Endothelial cell of umbilical vein (primary cell): ENCODE results near the gene HTR3E. TPM values are rescaled to one million over a fixed set of nuclear protein-coding genes. Genes with fewer than 3 reads are reported as not detected.

Experiments used
- BruUV-seq: library from RNA; stranded (reverse); fragments of 400-500 nt; replicated peaks from 2 replicates; lab custom pipeline; 2021; lab: Mats Ljungman, UMichigan
- CTCF ChIA-PET: fragments of 300-600, 350-600 bp; sonication (Branson Sonifier 250); formaldehyde crosslinking; loops from one replicate; lab custom pipeline; 2021; ENCODE audit warnings: antibody characterized with exemption, inconsistent platforms; lab: Charles Lee
- POLR2A ChIA-PET: fragments of 300-600, 350-600 bp; sonication (Branson Sonifier 250); formaldehyde crosslinking; loops from one replicate; lab custom pipeline; 2021; ENCODE audit warnings: antibody characterized with exemption, inconsistent platforms; lab: Charles Lee
- DNase-seq: peaks from one replicate; pipeline ENCODE4 v3.0.0-alpha.2; 2011; ENCODE audit warnings: low read depth, low spot score
- FAIRE-seq: peaks from 2 replicates; lab custom pipeline; 2011; peaks lifted over from hg19 to GRCh38; lab: Jason Lieb, UNC
- H2AFZ ChIP-seq: 2 replicates; pipeline ENCODE4 v1.6.0; 2012; ENCODE audit warnings: low read depth, low read length, control low read depth, inconsistent platforms
- H3K27ac ChIP-seq: 2 replicates; pipeline ENCODE4 v1.5.1; 2011; ENCODE audit warnings: low read depth, mild to moderate bottlenecking, control low read depth, low read length, moderate library complexity; ENCODE audit not compliant: insufficient read depth
- H3K27me3 ChIP-seq, 2 experiments: 2 replicates each; pipeline versions ENCODE4 v1.6.0 to v1.6.1; 2011; ENCODE audit warnings: low read length in 2 of 2, mixed read lengths in 1 of 2; ENCODE audit not compliant: control insufficient read depth in 2 of 2, insufficient read depth in 2 of 2
- H3K36me3 ChIP-seq, 2 experiments: 2 replicates in 1 of 2; 3 replicates in 1 of 2; pipeline ENCODE4 v1.5.1; 2011; ENCODE audit warnings: low read length in 2 of 2, mild to moderate bottlenecking in 1 of 2, moderate library complexity in 1 of 2; ENCODE audit not compliant: control insufficient read depth in 2 of 2, insufficient read depth in 2 of 2; ENCODE audit errors: extremely low read depth in 1 of 2
- H3K4me1 ChIP-seq: 3 replicates; pipeline ENCODE4 v1.5.1; 2011; ENCODE audit warnings: mild to moderate bottlenecking, low read length; ENCODE audit not compliant: control insufficient read depth, insufficient read depth; ENCODE audit errors: extremely low read depth
- H3K4me2 ChIP-seq: 2 replicates; pipeline ENCODE4 v1.6.1; 2011; ENCODE audit warnings: low read length, control low read depth, mixed read lengths; ENCODE audit not compliant: insufficient read depth
- H3K4me3 ChIP-seq, 3 experiments: fragments of 200-600 bp in 1 of 3; sonication (generic), shearing (Covaris generic) in 1 of 3; replicated peaks in 1 of 3; 2 replicates each; pipeline ENCODE4 v1.5.1; 2011 to 2016; ENCODE audit warnings: control low read depth in 3 of 3, low read length in 3 of 3, mild to moderate bottlenecking in 2 of 3, inconsistent platforms in 1 of 3, low read depth in 1 of 3, moderate library complexity in 1 of 3; ENCODE audit not compliant: insufficient read depth in 1 of 3
- H3K79me2 ChIP-seq: 2 replicates; pipeline ENCODE4 v1.6.0; 2012; ENCODE audit warnings: low read length, inconsistent platforms; ENCODE audit not compliant: control insufficient read depth, insufficient read depth
- H3K9ac ChIP-seq: replicated peaks from 2 replicates; pipeline ENCODE3; 2011; ENCODE audit warnings: low read length, control low read depth; ENCODE audit not compliant: insufficient read depth; ENCODE audit errors: extremely low read depth
- H3K9me1 ChIP-seq: replicated peaks from 3 replicates; pipeline ENCODE4 v1.6.0; 2011; ENCODE audit warnings: mild to moderate bottlenecking, low read length; ENCODE audit not compliant: control insufficient read depth, insufficient read depth; ENCODE audit errors: extremely low read depth
- H3K9me3 ChIP-seq: replicated peaks from 2 replicates; pipeline ENCODE4 v1.5.1; 2012; ENCODE audit warnings: low read length, inconsistent platforms; ENCODE audit not compliant: control insufficient read depth, insufficient read depth
- H4K20me1 ChIP-seq: replicated peaks from 2 replicates; pipeline ENCODE3; 2011; ENCODE audit warnings: mild to moderate bottlenecking, low read length; ENCODE audit not compliant: control insufficient read depth, insufficient read depth; ENCODE audit errors: extremely low read depth
- CTCF ChIP-seq, 2 donors: IDR thresholded peaks; 1 replicate in 1 of 2; 2 replicates in 1 of 2; pipeline ENCODE4 v1.5.1; 2011; ENCODE audit warnings: low read length in 2 of 2, mild to moderate bottlenecking in 2 of 2, moderate library complexity in 2 of 2, control low read depth in 1 of 2, inconsistent platforms in 1 of 2, low read depth in 1 of 2; ENCODE audit not compliant: insufficient read depth in 1 of 2; ENCODE audit errors: extremely low read depth in 1 of 2
- EZH2 ChIP-seq: IDR thresholded peaks from 2 replicates; pipeline ENCODE4 v1.6.1; 2012; ENCODE audit warnings: borderline replicate concordance, low read depth, mild to moderate bottlenecking, moderate library complexity, low read length, inconsistent platforms; ENCODE audit not compliant: severe bottlenecking
- FOS ChIP-seq: IDR thresholded peaks from 2 replicates; pipeline ENCODE4 v1.6.1; 2011; ENCODE audit warnings: mild to moderate bottlenecking, low read length, moderate library complexity, borderline replicate concordance; ENCODE audit not compliant: insufficient read depth
- GATA2 ChIP-seq: IDR thresholded peaks from 2 replicates; pipeline ENCODE4 v1.7.0; 2011; ENCODE audit warnings: low read depth, mild to moderate bottlenecking, moderate library complexity, mixed read lengths, low read length; ENCODE audit not compliant: insufficient read length, insufficient read depth
- JUN ChIP-seq: IDR thresholded peaks from 2 replicates; pipeline ENCODE4 v1.6.1; 2011; ENCODE audit warnings: borderline replicate concordance, low read depth; ENCODE audit not compliant: insufficient read length, insufficient read depth
- MAX ChIP-seq: IDR thresholded peaks from 2 replicates; pipeline ENCODE4 v1.6.1; 2011; ENCODE audit not compliant: insufficient read depth, insufficient read length
- MYC ChIP-seq: IDR thresholded peaks from one replicate; pipeline ENCODE4 v1.6.1; 2011; ENCODE audit warnings: mild to moderate bottlenecking, low read depth, low read length
- POLR2AphosphoS5 ChIP-seq: IDR thresholded peaks from 2 replicates; pipeline ENCODE4 v1.6.1; 2012; ENCODE audit warnings: low read depth, mild to moderate bottlenecking, control low read depth, low read length, moderate library complexity; ENCODE audit not compliant: insufficient read depth
- dilution Hi-C: fragments of 300-500 bp; cut with MboI; formaldehyde crosslinking; loops from one replicate; pipeline ENCODE4 v1.15.0; 2019; ENCODE audit warnings: low sequenced_read_pairs; ENCODE audit not compliant: extremely low pct_ligation_motif_present
- intact Hi-C: fragments of 100-400 bp; cut with micrococcal nuclease; formaldehyde crosslinking; loops from one replicate; pipeline ENCODE4 v1.10.0; 2022
- polyA plus RNA-seq, 4 experiments: library from polyadenylated mRNA; depleted of rRNA in 3 of 4; stranded (reverse) in 3 of 4; unstranded in 1 of 4; fragments of >200 nt; gene quantifications; 2 replicates each; pipeline versions ENCODE4 v1.2.1 to v1.2.3, GENCODE V29; 2011 to 2012; ENCODE audit warnings: missing spikeins in 1 of 4
- total RNA-seq: library from RNA; stranded (reverse); gene quantifications from 2 replicates; pipeline ENCODE4 v1.2.3, GENCODE V29; 2021

HTR3E gene
- total and polyA plus RNA-seq, 2 donors (not counting 3 experiments of a cell fraction or from before 2014, with no cell fraction given), result not detected

- no peak for TF ChIP-seq GATA2
- no peak for TF ChIP-seq EZH2
- no peak for TF ChIP-seq JUN
- peak; percentile 97 for TF ChIP-seq MYC
- peak; percentile 53 for TF ChIP-seq POLR2AphosphoS5
- no peak for TF ChIP-seq FOS
- peak; percentile 72 for TF ChIP-seq MAX
- TF ChIP-seq CTCF (IDR thresholded peaks at IDR 0.05; ENCODE audit: extremely low read depth in 1 of 2, insufficient read depth in 1 of 2, low read depth in 1 of 2, low read length in 2 of 2), result no peak
- Histone ChIP-seq H3K27me3 (no peaks in the 10 kb centered on the region), H3K27ac (peak overlapping the region; percentile 0), H3K9ac (peak overlapping the region; percentile 87), H3K4me1 (peaks cover 27% of the 10 kb centered on the region), H3K36me3 (peaks cover 3% of the 10 kb centered on the region in 2 experiments), H2AFZ (peak overlapping the region; percentile 49), H3K4me2 (peak overlapping the region; percentile 91), H3K9me3 (no peaks in the 10 kb centered on the region), H3K79me2 (peaks cover 31% of the 10 kb centered on the region), H3K9me1 (no peaks in the 10 kb centered on the region), H3K4me3 (peak overlapping the region; percentile 31 to 92 (median 90)), H4K20me1 (no peaks in the 10 kb centered on the region)
- intact Hi-C loops (loop anchor here (2.0 kb wide), 1 partner anchor 117 kb away; the partner anchor contains the start of gene ABCC5), dilution Hi-C loops (no loop called here)
- POLR2A ChIA-PET, result no interaction called here
- CTCF ChIA-PET, result interaction anchor here (0.6 to 2.6 kb wide), 8 partner anchors 11 to 238 kb away, joined by 3 to 18 read pairs (median 6); no protein-coding TSS in a partner anchor
- FAIRE-seq, result peak; percentile 97
- BruUV-seq, result no TSS peak
- peak; percentile 79 for DNase-seq
These were observed 37.2 kb downstream of the HTR3E start for GRCh38 chr3:184133840-184134745.
